GM12873 (cell line): ENCODE results near the gene GUCY2D.

Source experiments
- CTCF ChIP-seq: IDR thresholded peaks from 2 replicates; pipeline ENCODE4 v1.5.1; 2012; ENCODE audit warnings: low read depth, mild to moderate bottlenecking, moderate library complexity, low read length, control low read depth; ENCODE audit not compliant: insufficient read depth; ENCODE audit errors: missing control alignments

GUCY2D gene

DNA sequence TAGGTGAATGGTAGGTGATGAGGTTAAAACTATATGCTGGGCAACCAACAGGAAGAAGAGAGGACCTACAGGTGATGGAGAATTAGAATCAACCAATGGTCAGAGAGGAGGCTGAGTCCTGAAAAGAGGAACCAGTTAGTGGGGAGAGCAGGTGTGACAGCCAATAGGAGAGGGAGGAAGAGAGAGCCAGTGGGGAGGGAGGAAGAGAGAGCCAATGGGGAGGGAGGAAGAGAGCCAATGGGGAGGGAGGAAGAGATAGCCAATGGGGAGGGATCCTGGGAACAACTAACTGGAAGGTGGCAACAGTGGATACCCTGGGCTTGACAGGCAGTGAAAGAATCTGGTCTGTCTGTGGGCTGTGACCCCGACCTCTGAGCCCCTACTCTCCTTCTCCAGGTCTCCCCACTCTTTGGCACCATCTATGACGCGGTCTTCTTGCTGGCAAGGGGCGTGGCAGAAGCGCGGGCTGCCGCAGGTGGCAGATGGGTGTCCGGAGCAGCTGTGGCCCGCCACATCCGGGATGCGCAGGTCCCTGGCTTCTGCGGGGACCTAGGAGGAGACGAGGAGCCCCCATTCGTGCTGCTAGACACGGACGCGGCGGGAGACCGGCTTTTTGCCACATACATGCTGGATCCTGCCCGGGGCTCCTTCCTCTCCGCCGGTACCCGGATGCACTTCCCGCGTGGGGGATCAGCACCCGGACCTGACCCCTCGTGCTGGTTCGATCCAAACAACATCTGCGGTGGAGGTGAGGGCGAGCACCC lies 3.7 kb downstream of the GUCY2D start:
- TF ChIP-seq CTCF = no peak

GRCh38 chr17:8006836-8007680 lies 4.6 kb downstream of the GUCY2D start:
- TF ChIP-seq CTCF = no peak

GRCh38 chr17:8007836-8008235 lies 5.4 kb downstream of the GUCY2D start:
- TF ChIP-seq CTCF = no peak

- TF ChIP-seq CTCF = no peak
Observed at GRCh38 chr17:8012045-8012580, 9.7 kb downstream of the GUCY2D start.

- no peak for TF ChIP-seq CTCF
Observed at GRCh38 chr17:8012996-8013640, 10.7 kb downstream of the GUCY2D start.

DNA sequence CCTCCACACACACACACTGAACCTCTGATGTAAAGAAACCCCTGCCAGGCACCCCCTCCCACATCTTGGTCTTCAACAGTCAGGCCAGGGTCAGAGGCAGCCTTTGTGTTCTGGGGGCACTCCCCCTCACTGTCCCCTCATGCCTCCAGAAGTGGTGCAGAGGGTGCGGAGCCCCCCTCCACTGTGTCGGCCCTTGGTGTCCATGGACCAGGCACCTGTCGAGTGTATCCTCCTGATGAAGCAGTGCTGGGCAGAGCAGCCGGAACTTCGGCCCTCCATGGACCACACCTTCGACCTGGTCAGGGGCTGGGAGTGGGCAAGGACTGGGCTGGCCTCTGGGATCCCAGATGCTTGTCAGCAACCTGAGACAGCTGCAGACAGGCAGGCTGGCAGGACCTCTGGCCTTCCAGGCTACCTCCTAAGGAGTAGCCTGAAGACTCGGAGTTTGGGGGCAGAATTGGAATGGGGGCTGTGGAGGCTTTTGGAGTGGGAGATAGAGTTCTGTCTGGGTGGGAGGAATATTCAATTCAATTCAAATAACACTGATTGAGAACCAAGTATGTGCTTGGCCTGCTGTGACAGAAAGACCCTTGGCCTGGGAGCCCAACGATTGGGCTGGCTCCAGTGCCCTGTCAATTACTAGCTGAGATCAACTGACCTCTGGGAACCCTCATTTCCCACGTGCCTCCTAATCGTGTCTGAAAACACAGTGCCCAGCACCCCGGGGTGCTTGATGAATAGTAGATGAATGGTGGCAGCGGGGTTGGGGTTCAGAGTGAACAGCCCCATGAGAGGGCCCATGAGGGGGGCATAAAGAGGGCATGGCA lies 11.5 kb downstream of the GUCY2D start:
- TF ChIP-seq CTCF = no peak

DNA sequence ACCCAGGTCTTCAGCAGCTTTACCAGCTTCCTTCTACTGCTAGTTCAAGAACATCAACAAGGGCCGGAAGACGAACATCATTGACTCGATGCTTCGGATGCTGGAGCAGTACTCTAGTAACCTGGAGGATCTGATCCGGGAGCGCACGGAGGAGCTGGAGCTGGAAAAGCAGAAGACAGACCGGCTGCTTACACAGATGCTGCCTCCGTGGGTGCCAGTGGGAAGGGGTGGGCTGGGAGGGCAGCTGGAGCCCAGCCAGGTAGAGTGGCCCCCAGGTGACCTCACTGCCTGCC lies 12.1 kb downstream of the GUCY2D start:
- no peak for TF ChIP-seq CTCF
